H1 (cell line): ENCODE results near the gene RNF10. TPM values are rescaled to one million over a fixed set of nuclear protein-coding genes. Genes with fewer than 3 reads are reported as not detected.

Source experiments
- CTCF ChIA-PET: fragments of 300-600 bp; sonication (Branson Sonifier 250); formaldehyde crosslinking; loops from one replicate; lab custom pipeline; 2021; ENCODE audit not compliant: partially characterized antibody; lab: Charles Lee
- POLR2A ChIA-PET: fragments of 300-600 bp; sonication (Branson Sonifier 250); formaldehyde crosslinking; loops from one replicate; lab custom pipeline; 2021; ENCODE audit warnings: inconsistent platforms; ENCODE audit not compliant: partially characterized antibody; lab: Charles Lee
- DNase-seq, 2 experiments: peaks; one replicate each; pipeline versions ENCODE4 v3.0.0 to v3.0.0-alpha.2; 2010 to 2022; ENCODE audit warnings: low spot score in 2 of 2, low read depth in 1 of 2, mixed read lengths in 1 of 2
- FAIRE-seq: peaks from 2 replicates; lab custom pipeline; 2011; peaks lifted over from hg19 to GRCh38; lab: Jason Lieb, UNC
- H2AFZ ChIP-seq: 2 replicates; pipeline ENCODE4 v1.8.1; 2012; ENCODE audit warnings: low read length, inconsistent platforms
- H2AK5ac ChIP-seq: 2 replicates; pipeline ENCODE4 v1.6.1; 2013; ENCODE audit warnings: low read depth, low read length
- H2BK120ac ChIP-seq: replicated peaks from 2 replicates; pipeline ENCODE3; 2013; ENCODE audit warnings: low read depth, low read length, inconsistent platforms
- H2BK12ac ChIP-seq: 2 replicates; pipeline ENCODE4 v1.6.1; 2013; ENCODE audit warnings: low read depth, low read length
- H2BK15ac ChIP-seq: 2 replicates; pipeline ENCODE4 v1.6.1; 2013; ENCODE audit warnings: low read length
- H2BK20ac ChIP-seq: 2 replicates; pipeline ENCODE4 v1.6.1; 2013; ENCODE audit warnings: low read length
- H2BK5ac ChIP-seq: 2 replicates; pipeline ENCODE4 v1.6.1; 2013; ENCODE audit warnings: low read depth, low read length
- H3K14ac ChIP-seq: 2 replicates; pipeline ENCODE4 v1.6.1; 2013; ENCODE audit warnings: inconsistent platforms; ENCODE audit not compliant: insufficient read length
- H3K18ac ChIP-seq: 2 replicates; pipeline ENCODE4 v1.6.1; 2013; ENCODE audit warnings: low read length; ENCODE audit errors: extremely low read depth
- H3K23ac ChIP-seq: 2 replicates; pipeline ENCODE4 v1.6.1; 2013; ENCODE audit warnings: inconsistent platforms; ENCODE audit not compliant: insufficient read length
- H3K23me2 ChIP-seq: 2 replicates; pipeline ENCODE4 v1.6.1; 2013; ENCODE audit warnings: low read depth, low read length
- H3K27ac ChIP-seq: 2 replicates; pipeline ENCODE4 v1.6.1; 2011; ENCODE audit warnings: low read depth, low read length, inconsistent platforms
- H3K27me3 ChIP-seq, 4 experiments: replicated peaks in 1 of 4; 1 replicate in 1 of 4; 2 replicates in 3 of 4; pipeline versions ENCODE4 v1.6.1 to v1.8.1; 2011 to 2013; ENCODE audit warnings: low read length in 3 of 4, mild to moderate bottlenecking in 3 of 4, inconsistent platforms in 2 of 4, mixed read lengths in 2 of 4, moderate library complexity in 1 of 4; ENCODE audit not compliant: control insufficient read depth in 3 of 4, insufficient read depth in 3 of 4; ENCODE audit errors: extremely low read depth in 1 of 4
- H3K36me3 ChIP-seq, 4 experiments: 2 replicates each; pipeline versions ENCODE4 v1.6.1 to v1.8.1; 2011 to 2013; ENCODE audit warnings: mild to moderate bottlenecking in 4 of 4, low read length in 3 of 4, moderate library complexity in 2 of 4, control low read depth in 1 of 4, inconsistent platforms in 1 of 4; ENCODE audit not compliant: insufficient read depth in 4 of 4, control insufficient read depth in 2 of 4
- H3K4ac ChIP-seq: replicated peaks from 2 replicates; pipeline ENCODE3; 2013; ENCODE audit warnings: low read length, low read depth, mixed read lengths, inconsistent platforms; ENCODE audit not compliant: insufficient read length
- H3K4me1 ChIP-seq, 4 experiments: replicated peaks in 1 of 4; 1 replicate in 1 of 4; 2 replicates in 3 of 4; pipeline versions ENCODE4 v1.6.1 to v1.8.1; 2011 to 2013; ENCODE audit warnings: low read length in 3 of 4, inconsistent platforms in 2 of 4, mixed read lengths in 1 of 4; ENCODE audit not compliant: insufficient read depth in 4 of 4, control insufficient read depth in 3 of 4
- H3K4me2 ChIP-seq, 2 experiments: 2 replicates each; pipeline versions ENCODE4 v1.6.1 to v1.8.1; 2011 to 2013; ENCODE audit warnings: low read depth in 2 of 2, low read length in 2 of 2, control low read depth in 1 of 2, inconsistent platforms in 1 of 2, mild to moderate bottlenecking in 1 of 2; ENCODE audit not compliant: insufficient read depth in 1 of 2
- H3K4me3 ChIP-seq, 4 experiments: fragments of 200-600, 300-600 bp in 1 of 4; sonication (generic), shearing (Covaris generic), sonication (Bioruptor Twin) in 1 of 4; 2 replicates each; pipeline versions ENCODE4 v1.5.1 to v1.8.1; 2011 to 2016; ENCODE audit warnings: low read length in 4 of 4, low read depth in 3 of 4, control low read depth in 2 of 4, inconsistent platforms in 2 of 4, mild to moderate bottlenecking in 2 of 4, mixed read lengths in 1 of 4, moderate library complexity in 1 of 4; ENCODE audit not compliant: insufficient read depth in 2 of 4; ENCODE audit errors: extremely low read depth in 1 of 4
- H3K56ac ChIP-seq: replicated peaks from 2 replicates; pipeline ENCODE3; 2013; ENCODE audit warnings: low read depth, mild to moderate bottlenecking, mixed read lengths, low read length, inconsistent platforms; ENCODE audit not compliant: insufficient read length
- H3K79me1 ChIP-seq: 2 replicates; pipeline ENCODE4 v1.6.1; 2013; ENCODE audit warnings: low read depth, low read length, control low read depth
- H3K79me2 ChIP-seq, 2 experiments: 2 replicates each; pipeline versions ENCODE4 v1.6.1 to v1.8.1; 2012 to 2013; ENCODE audit warnings: low read length in 2 of 2, mild to moderate bottlenecking in 2 of 2, inconsistent platforms in 1 of 2; ENCODE audit not compliant: insufficient read depth in 2 of 2, control insufficient read depth in 1 of 2
- H3K9ac ChIP-seq, 4 experiments: replicated peaks in 1 of 4; 1 replicate in 1 of 4; 2 replicates in 3 of 4; pipeline versions ENCODE4 v1.6.1 to v1.8.1; 2011 to 2013; ENCODE audit warnings: low read depth in 3 of 4, low read length in 3 of 4, control low read depth in 2 of 4, mild to moderate bottlenecking in 2 of 4, moderate library complexity in 2 of 4, inconsistent platforms in 1 of 4; ENCODE audit errors: extremely low read depth in 1 of 4
- H3K9me3 ChIP-seq, 2 experiments: 2 replicates each; pipeline versions ENCODE4 v1.6.1 to v1.8.1; 2012 to 2013; ENCODE audit warnings: mild to moderate bottlenecking in 2 of 2, moderate library complexity in 2 of 2, control low read depth in 1 of 2, inconsistent platforms in 1 of 2, low read depth in 1 of 2, low read length in 1 of 2, mixed read lengths in 1 of 2; ENCODE audit not compliant: insufficient read depth in 2 of 2
- H4K20me1 ChIP-seq, 2 experiments: replicated peaks in 1 of 2; 2 replicates each; pipeline versions ENCODE3 to v1.8.1; 2011 to 2013; ENCODE audit warnings: inconsistent platforms in 2 of 2, low read length in 2 of 2, mild to moderate bottlenecking in 1 of 2; ENCODE audit not compliant: insufficient read depth in 2 of 2, control insufficient read depth in 1 of 2
- H4K5ac ChIP-seq: 2 replicates; pipeline ENCODE4 v1.6.1; 2013; ENCODE audit warnings: low read length, low read depth, mixed read lengths, inconsistent platforms; ENCODE audit not compliant: insufficient read length
- H4K8ac ChIP-seq: 2 replicates; pipeline ENCODE4 v1.8.0; 2013; ENCODE audit warnings: mild to moderate bottlenecking, moderate library complexity, low read length, inconsistent platforms; ENCODE audit not compliant: insufficient read depth; ENCODE audit errors: extremely low read depth
- H4K91ac ChIP-seq: replicated peaks from 2 replicates; pipeline ENCODE3; 2013; ENCODE audit warnings: low read length, mixed read lengths, inconsistent platforms; ENCODE audit not compliant: insufficient read length
- ASH2L ChIP-seq: fragments of 200-600, 300-600 bp; sonication (generic); IDR thresholded peaks from one replicate; pipeline ENCODE4 v1.7.1; 2017; ENCODE audit warnings: low read length
- FOSL1 ChIP-seq: IDR thresholded peaks from 2 replicates; pipeline ENCODE4 v1.6.1; 2011; ENCODE audit warnings: mild to moderate bottlenecking, low read depth, low read length, moderate library complexity; ENCODE audit not compliant: insufficient read depth
- TBP ChIP-seq: IDR thresholded peaks from 2 replicates; pipeline ENCODE4 v1.6.1; 2011; ENCODE audit warnings: low read depth, low read length, improper control_type of control experiment
- WGBS, 2 experiments: shearing (Covaris generic) in 1 of 2; methylation state at CpG; one replicate each; pipeline versions ENCODE4 v1.1.6 to v1.1.7; 2013 to 2015; ENCODE audit warnings: low lambda C conversion rate in 2 of 2, mixed read lengths in 2 of 2, inconsistent platforms in 1 of 2, low coverage in 1 of 2, missing lambda C conversion rate in 1 of 2; ENCODE audit not compliant: insufficient replicate concordance in 2 of 2, insufficient coverage in 1 of 2, insufficient read length in 1 of 2; ENCODE audit errors: extremely low coverage in 1 of 2, missing lambda C conversion rate in 1 of 2; 5-methylcytosine and 5-hydroxymethylcytosine counted together
- polyA plus RNA-seq, 7 experiments: library from polyadenylated mRNA; depleted of rRNA in 3 of 7; stranded (reverse) in 5 of 7; unstranded in 2 of 7; fragments of >200 nt in 5 of 7; fragments of 200-250 nt in 2 of 7; gene quantifications; 1 replicate in 5 of 7; 2 replicates in 1 of 7; 4 replicates in 1 of 7; pipeline versions ENCODE4 v1.2.1 to v1.2.3, GENCODE V29; 2011 to 2013; ENCODE audit warnings: missing spikeins in 2 of 7, mixed read lengths in 2 of 7
- total RNA-seq: library from RNA; stranded (reverse); fragmentation: NEBNext Ultra II Directional; extraction: Animal tissue kit (Norgen Biotek cat#: 25700); gene quantifications from 2 replicates; pipeline ENCODE4 v1.2.1, GENCODE V29; 2021

Gene RNF10
- total and polyA plus RNA-seq, 2 of the 8 experiments (the other 6 are each of a cell fraction or from before 2014, with no cell fraction given), result 71.6 to 171 TPM

GRCh38 chr12:120544691-120545090, 10.5 kb downstream of the RNF10 start:
- TF ChIP-seq FOSL1 (no peak), ASH2L (no peak), TBP (no peak)
- no peak overlapping the region for H3K56ac ChIP-seq
- H3K4me1 ChIP-seq, result no peaks in the 10 kb centered on the region
- H3K9me3 ChIP-seq, result no peaks in the 10 kb centered on the region
- no peak overlapping the region for H2BK120ac ChIP-seq
- H4K91ac ChIP-seq, result no peak overlapping the region
- H3K4me2 ChIP-seq, result no peak overlapping the region
- no peak overlapping the region for H3K27ac ChIP-seq
- DNase-seq (no peak), FAIRE-seq (no peak)
- H3K23ac ChIP-seq, result no peak overlapping the region
- 87 to 100% methylated on average over 2 to 3 of the region's 3 CpGs for WGBS, 2 experiments
- peaks cover 9% of the 10 kb centered on the region for H3K79me1 ChIP-seq
- no peaks in the 10 kb centered on the region for H3K23me2 ChIP-seq
- no peak overlapping the region for H2BK15ac ChIP-seq
- H4K20me1 ChIP-seq, result peaks cover 10 to 16% of the 10 kb centered on the region in 2 experiments
- no peak overlapping the region for H3K18ac ChIP-seq
- no peak overlapping the region for H4K5ac ChIP-seq
- H4K8ac ChIP-seq, result no peak overlapping the region
- no peak overlapping the region for H2BK12ac ChIP-seq
- no peak overlapping the region for H3K4me3 ChIP-seq
- ChIA-PET POLR2A (interaction anchor here (0.6 to 1.3 kb wide), 2 partner anchors 16 to 72 kb away, joined by 4 read pairs; partner anchors contain the start of gene COQ5), CTCF (interaction anchor here (0.7 kb wide), 1 partner anchor 9 kb away, joined by 3 read pairs; no protein-coding TSS in a partner anchor)
- no peak overlapping the region for H2BK20ac ChIP-seq
- no peak overlapping the region for H3K14ac ChIP-seq
- peaks cover 10 to 68% of the 10 kb centered on the region in 2 experiments for H3K79me2 ChIP-seq
- H3K36me3 ChIP-seq, result peaks cover 11 to 36% (median 15%) of the 10 kb centered on the region in 4 experiments; a peak in 7 of 8 replicates
- H3K27me3 ChIP-seq, result no peaks in the 10 kb centered on the region
- no peak overlapping the region for H3K4ac ChIP-seq
- no peak overlapping the region for H2AK5ac ChIP-seq
- H3K9ac ChIP-seq, result no peak overlapping the region
- no peak overlapping the region for H2AFZ ChIP-seq
- H2BK5ac ChIP-seq, result no peak overlapping the region
